RWPE1 (cell line): Measurements from ENCODE around the gene SRA1.

ENCODE experiments used
- CTCF ChIA-PET: fragments of 350-600 bp; sonication (Branson Sonifier 250); formaldehyde crosslinking; extraction: SDS; loops from one replicate; lab custom pipeline; 2021; lab: Yijun Ruan, JAX
- POLR2A ChIA-PET: fragments of 400-600 bp; formaldehyde crosslinking; extraction: SDS; loops from one replicate; lab custom pipeline; 2020; ENCODE audit warnings: antibody characterized with exemption; ENCODE audit not compliant: low non-redundant PET; lab: Yijun Ruan, JAX
- DNase-seq: peaks from one replicate; pipeline ENCODE4 v3.0.0; 2012; ENCODE audit warnings: low spot score
- H3K27ac ChIP-seq: fragments of 450-650 bp; 2 replicates; pipeline ENCODE4 v1.5.1; 2017
- TF ChIP-seq, protein P1 (sequence below): fragments of 450-650 bp; conservative IDR thresholded peaks from 2 replicates; pipeline ENCODE4 v1.5.1; 2017; ENCODE audit warnings: low read depth, mild to moderate bottlenecking

The SRA1 gene

DNA sequence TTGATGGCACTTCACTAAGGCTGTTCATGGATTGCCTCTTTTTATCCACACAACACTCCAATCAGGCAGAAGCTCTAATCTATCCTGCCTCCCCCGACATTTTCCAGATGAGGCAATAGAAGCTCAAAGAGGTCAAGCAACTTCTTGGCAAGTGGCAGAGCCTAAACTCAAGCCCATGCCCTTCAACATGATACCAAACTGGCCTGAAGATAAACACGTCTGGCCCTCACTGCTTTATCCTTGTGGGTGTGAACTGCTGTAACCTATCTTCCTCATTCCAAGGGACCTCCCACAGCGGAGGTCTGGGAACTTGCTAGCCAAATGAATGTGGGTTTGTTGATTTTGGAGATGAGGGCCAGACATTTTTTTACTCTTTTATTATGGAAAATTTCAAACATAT, 16.9 kb upstream of the SRA1 start:
- TF ChIP-seq, protein P1, sequence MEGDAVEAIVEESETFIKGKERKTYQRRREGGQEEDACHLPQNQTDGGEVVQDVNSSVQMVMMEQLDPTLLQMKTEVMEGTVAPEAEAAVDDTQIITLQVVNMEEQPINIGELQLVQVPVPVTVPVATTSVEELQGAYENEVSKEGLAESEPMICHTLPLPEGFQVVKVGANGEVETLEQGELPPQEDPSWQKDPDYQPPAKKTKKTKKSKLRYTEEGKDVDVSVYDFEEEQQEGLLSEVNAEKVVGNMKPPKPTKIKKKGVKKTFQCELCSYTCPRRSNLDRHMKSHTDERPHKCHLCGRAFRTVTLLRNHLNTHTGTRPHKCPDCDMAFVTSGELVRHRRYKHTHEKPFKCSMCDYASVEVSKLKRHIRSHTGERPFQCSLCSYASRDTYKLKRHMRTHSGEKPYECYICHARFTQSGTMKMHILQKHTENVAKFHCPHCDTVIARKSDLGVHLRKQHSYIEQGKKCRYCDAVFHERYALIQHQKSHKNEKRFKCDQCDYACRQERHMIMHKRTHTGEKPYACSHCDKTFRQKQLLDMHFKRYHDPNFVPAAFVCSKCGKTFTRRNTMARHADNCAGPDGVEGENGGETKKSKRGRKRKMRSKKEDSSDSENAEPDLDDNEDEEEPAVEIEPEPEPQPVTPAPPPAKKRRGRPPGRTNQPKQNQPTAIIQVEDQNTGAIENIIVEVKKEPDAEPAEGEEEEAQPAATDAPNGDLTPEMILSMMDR, result no peak
- ChIA-PET CTCF (no interaction called here), POLR2A (no interaction called here)
- DNase-seq, result no peak
- H3K27ac ChIP-seq, result no peak overlapping the region

DNA sequence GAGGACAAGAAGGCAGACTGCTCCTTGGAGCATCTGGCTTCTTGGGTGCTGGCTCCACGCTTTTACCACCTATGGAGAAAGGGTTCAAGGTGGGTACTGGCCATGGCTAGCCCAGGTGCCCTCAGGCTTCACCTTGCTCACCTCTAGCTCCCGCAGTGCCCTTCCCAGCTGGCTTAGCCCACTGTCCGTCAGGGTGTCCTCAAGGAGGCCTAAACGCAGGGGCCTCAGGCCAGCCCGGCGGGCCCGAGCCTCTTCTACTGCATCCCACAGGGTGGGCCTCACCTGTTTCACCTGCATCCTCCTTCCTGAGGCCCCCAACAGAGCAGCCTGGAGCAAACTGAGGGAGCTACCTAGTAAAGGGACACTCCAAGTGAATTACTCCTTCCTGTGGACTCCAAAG, 16.4 kb upstream of the SRA1 start:
- POLR2A ChIA-PET, result no interaction called here
- DNase-seq, result no peak
- TF ChIP-seq, protein P1, result no peak
- no peak overlapping the region for H3K27ac ChIP-seq
- CTCF ChIA-PET, result no interaction called here

DNA sequence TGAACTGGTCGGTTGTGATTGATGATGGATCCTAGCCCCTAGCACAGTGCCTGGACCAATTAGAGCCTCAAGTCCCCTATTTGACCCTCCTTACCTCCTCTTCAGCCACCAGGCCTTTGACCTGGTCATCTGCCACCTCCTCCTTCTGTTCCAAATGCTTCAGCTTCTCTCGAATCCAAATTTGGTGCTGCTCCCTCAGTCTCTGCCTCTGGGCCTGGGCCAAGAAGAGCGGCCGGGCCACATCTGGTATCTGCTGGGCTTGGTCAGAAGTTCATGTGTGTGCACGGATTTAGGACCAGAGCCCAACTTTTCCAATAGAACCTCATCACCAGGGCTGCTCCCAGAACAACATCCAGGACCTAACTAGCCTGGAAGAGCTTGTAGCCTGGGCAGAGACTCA, 13.8 kb upstream of the SRA1 start:
- no peak for DNase-seq
- TF ChIP-seq, protein P1, result no peak
- POLR2A ChIA-PET, result no interaction called here
- no peak overlapping the region for H3K27ac ChIP-seq
- CTCF ChIA-PET, result interaction anchor here (0.8 kb wide), 1 partner anchor 75 kb away, joined by 3 read pairs; no protein-coding TSS in a partner anchor

DNA sequence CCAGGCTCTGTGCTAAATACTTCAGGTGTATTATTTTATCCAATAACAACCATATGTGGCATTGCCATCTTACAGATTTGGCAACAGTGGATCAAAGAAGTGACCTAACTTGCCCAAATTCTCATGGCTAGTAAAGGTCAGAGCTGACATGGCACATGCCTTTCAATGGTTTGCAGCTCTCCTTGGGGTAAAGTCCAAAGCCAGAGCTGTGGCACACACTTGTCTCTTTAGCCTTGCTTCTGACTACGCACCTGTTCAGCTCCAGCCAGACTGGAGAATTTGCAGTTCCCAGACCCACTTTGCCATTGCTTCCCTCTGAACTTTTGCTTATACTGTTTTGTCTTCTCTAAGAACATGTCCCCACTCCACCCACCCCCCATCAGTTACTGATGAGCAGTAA, 13.2 kb upstream of the SRA1 start:
- ChIA-PET CTCF (no interaction called here), POLR2A (no interaction called here)
- DNase-seq, result no peak
- H3K27ac ChIP-seq, result no peak overlapping the region
- TF ChIP-seq, protein P1, result no peak

DNA sequence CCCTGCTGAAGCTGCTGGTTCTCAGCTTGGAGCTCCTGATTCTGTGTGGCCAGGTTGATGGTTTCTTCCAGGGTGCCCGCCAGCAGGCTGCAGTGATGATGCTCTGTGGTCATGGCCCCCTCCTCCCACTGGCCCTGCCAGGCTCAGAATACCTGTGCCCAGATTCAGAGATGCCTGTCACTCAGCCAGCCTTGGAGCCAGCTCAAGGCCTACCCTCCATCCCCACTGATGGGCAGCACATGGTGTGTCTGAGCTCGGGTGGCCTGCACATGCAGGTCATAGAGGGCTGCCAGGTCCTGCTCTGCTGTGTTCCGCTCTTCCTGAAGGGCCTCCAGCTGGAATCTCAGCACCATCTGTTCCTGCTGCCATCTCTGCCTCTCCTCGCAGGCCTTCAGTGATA, 12.8 kb upstream of the SRA1 start:
- ChIA-PET POLR2A (no interaction called here), CTCF (interaction anchor here (0.6 to 1.3 kb wide), 2 partner anchors 22 to 266 kb away, joined by 3 to 4 read pairs; partner anchors contain the start of gene EIF4EBP3)

DNA sequence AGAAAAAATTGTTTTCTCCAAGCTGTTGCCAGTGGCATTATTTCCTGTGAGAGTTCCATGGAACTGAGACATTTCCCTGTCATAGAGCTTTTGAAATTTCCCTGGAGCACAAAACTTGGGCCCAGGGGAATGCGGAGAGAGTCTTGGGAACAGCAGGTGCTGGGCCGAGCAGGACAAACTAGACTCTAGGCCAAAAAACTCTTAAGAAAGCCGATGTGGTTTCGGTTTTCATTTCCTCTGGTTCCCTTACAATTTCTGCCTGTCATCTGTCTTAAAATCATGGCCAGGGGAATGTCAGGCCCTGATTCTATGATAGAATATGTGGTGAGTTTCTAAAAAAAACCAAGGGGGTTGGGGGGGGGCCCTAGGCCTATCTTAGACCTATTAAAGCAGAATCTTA, 11.9 kb upstream of the SRA1 start:
- TF ChIP-seq, protein P1, result no peak
- no peak overlapping the region for H3K27ac ChIP-seq
- ChIA-PET POLR2A (no interaction called here), CTCF (interaction anchor here (1.3 kb wide), 1 partner anchor 21 kb away, joined by 3 read pairs; the partner anchor contains the start of gene EIF4EBP3)
- no peak for DNase-seq

More for the DNA sequence above, 12.8 kb upstream of the SRA1 start:
- DNase-seq, result no peak
- TF ChIP-seq, protein P1, result no peak
- no peak overlapping the region for H3K27ac ChIP-seq
